ENCODE data around the gene ZKSCAN5. TPM values are rescaled to one million over a fixed set of nuclear protein-coding genes. Genes with fewer than 3 reads are reported as not detected.

Gene ZKSCAN5
- total RNA-seq, 1 experiment from 2014 or later, result 13.3 TPM

DNA sequence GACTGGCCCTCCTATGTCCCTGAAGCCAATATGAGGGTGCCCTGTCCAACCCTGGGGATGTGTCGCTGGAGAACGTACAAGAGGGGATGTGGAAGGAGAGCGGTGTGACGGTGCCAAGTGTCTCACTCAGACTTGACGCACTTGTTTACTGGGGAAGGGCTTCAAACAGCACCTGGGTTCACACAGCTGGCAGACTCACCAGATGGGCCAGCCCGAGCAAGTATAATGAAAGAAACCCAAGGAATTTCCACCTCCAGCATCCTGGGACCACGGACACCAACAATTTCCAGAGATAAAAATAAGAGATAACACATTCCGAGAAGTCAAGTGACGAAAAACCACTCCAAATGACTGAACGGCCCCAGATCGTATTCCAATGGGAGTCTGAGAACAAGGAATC lies 43.8 kb upstream of the ZKSCAN5 start:
- peaks cover 5% of the 10 kb centered on the region for H3K36me3 ChIP-seq (ENCODE audit: control insufficient read depth, insufficient read depth, low read length)
- H3K36me3 Mint-ChIP-seq (ENCODE audit: insufficient read depth, unreplicated experiment), result peaks cover 93% of the 10 kb centered on the region
- POLR2A ChIA-PET, result interaction anchor here (0.6 kb wide), 1 partner anchor 14 kb away, joined by 3 read pairs; no protein-coding TSS in a partner anchor
- H3K27me3 ChIP-seq (replicated peaks; ENCODE audit: control insufficient read depth, insufficient read depth, low read length), result no peaks in the 10 kb centered on the region
- no peak for DNase-seq
- peaks cover 10% of the 10 kb centered on the region for H3K4me1 Mint-ChIP-seq (ENCODE audit: low read depth, unreplicated experiment)
- H3K9me3 ChIP-seq, result no peaks in the 10 kb centered on the region
- no peaks in the 10 kb centered on the region for H3K4me1 ChIP-seq
- H3K4me3 ChIP-seq (ENCODE audit: low read depth, low read length), result no peak overlapping the region
- H3K4me3 Mint-ChIP-seq (ENCODE audit: unreplicated experiment), result no peak overlapping the region
- no peaks in the 10 kb centered on the region for H3K9me3 Mint-ChIP-seq (ENCODE audit: unreplicated experiment)
- CTCF ChIA-PET, result no interaction called here
- H3K27me3 Mint-ChIP-seq (ENCODE audit: insufficient read depth, unreplicated experiment), result no peaks in the 10 kb centered on the region
- intact Hi-C loops (cut with micrococcal nuclease; ENCODE audit: unreplicated experiment), result no loop called here
- TF ChIP-seq, protein P1, sequence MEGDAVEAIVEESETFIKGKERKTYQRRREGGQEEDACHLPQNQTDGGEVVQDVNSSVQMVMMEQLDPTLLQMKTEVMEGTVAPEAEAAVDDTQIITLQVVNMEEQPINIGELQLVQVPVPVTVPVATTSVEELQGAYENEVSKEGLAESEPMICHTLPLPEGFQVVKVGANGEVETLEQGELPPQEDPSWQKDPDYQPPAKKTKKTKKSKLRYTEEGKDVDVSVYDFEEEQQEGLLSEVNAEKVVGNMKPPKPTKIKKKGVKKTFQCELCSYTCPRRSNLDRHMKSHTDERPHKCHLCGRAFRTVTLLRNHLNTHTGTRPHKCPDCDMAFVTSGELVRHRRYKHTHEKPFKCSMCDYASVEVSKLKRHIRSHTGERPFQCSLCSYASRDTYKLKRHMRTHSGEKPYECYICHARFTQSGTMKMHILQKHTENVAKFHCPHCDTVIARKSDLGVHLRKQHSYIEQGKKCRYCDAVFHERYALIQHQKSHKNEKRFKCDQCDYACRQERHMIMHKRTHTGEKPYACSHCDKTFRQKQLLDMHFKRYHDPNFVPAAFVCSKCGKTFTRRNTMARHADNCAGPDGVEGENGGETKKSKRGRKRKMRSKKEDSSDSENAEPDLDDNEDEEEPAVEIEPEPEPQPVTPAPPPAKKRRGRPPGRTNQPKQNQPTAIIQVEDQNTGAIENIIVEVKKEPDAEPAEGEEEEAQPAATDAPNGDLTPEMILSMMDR (IDR thresholded peaks at IDR 0.05; ENCODE audit: insufficient read depth in 1 of 2, low read depth in 1 of 2, low read length in 1 of 2, severe bottlenecking in 1 of 2, unreplicated experiment in 1 of 2), result no peak
- BruUV-seq (replicated peaks), result no TSS peak
- H3K27ac Mint-ChIP-seq (ENCODE audit: unreplicated experiment), result peak overlapping the region; percentile 23

DNA sequence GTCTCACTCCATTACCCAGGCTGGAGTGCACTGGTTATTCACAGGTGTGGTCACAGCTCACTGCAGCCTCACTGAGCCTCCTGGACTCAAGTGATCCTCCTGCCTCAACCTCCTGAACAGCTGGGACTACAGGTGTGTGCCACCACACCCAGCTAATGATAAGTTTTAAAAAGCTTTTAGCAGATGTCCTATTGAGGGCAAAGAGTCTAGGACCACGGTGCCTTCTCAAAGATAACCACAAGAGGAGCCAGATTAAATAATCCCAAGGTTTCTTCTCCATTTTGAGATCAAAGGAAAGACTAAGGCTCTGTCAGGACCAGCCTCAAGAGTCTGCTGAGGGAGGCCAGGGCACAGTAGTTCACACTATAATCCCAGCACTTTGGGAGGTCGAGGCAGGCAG lies 43.2 kb upstream of the ZKSCAN5 start:
- TF ChIP-seq, protein P1 (IDR thresholded peaks at IDR 0.05; ENCODE audit: insufficient read depth in 1 of 2, low read depth in 1 of 2, low read length in 1 of 2, severe bottlenecking in 1 of 2, unreplicated experiment in 1 of 2), result no peak
- Mint-ChIP-seq H3K27ac (ENCODE audit: unreplicated experiment) (no peak overlapping the region), H3K4me1 (ENCODE audit: low read depth, unreplicated experiment) (peaks cover 10% of the 10 kb centered on the region), H3K4me3 (ENCODE audit: unreplicated experiment) (no peak overlapping the region), H3K9me3 (ENCODE audit: unreplicated experiment) (no peaks in the 10 kb centered on the region), H3K36me3 (ENCODE audit: insufficient read depth, unreplicated experiment) (peaks cover 93% of the 10 kb centered on the region), H3K27me3 (ENCODE audit: insufficient read depth, unreplicated experiment) (no peaks in the 10 kb centered on the region)
- no TSS peak for BruUV-seq (replicated peaks)
- POLR2A ChIA-PET, result interaction anchor here (0.6 kb wide), 1 partner anchor 14 kb away, joined by 3 read pairs; no protein-coding TSS in a partner anchor
- DNase-seq, result no peak
- Histone ChIP-seq H3K27me3 (replicated peaks; ENCODE audit: control insufficient read depth, insufficient read depth, low read length) (no peaks in the 10 kb centered on the region), H3K36me3 (ENCODE audit: control insufficient read depth, insufficient read depth, low read length) (peaks cover 5% of the 10 kb centered on the region), H3K4me1 (no peaks in the 10 kb centered on the region), H3K9me3 (no peaks in the 10 kb centered on the region), H3K4me3 (ENCODE audit: low read depth, low read length) (no peak overlapping the region)
- intact Hi-C loops (cut with micrococcal nuclease; ENCODE audit: unreplicated experiment), result no loop called here
- CTCF ChIA-PET, result no interaction called here

DNA sequence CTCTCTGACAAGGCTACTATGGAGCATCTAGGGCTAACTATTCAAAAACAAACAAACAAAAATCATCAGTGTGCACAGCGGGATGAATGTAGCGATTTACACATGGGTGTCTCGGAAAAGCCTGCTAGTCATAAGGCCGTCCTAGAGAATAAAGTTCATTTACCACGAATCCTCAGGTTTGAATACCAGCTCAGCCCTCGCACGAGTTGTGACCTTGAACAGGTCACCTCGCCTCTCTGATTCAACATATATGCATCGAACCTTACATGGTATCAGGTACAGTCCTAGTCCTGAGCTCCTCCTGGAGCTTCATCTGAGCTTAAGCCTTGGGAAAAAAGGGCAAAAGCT lies 39.1 kb upstream of the ZKSCAN5 start:
- Mint-ChIP-seq H3K27ac (ENCODE audit: unreplicated experiment) (peak overlapping the region; percentile 98), H3K9me3 (ENCODE audit: unreplicated experiment) (no peaks in the 10 kb centered on the region), H3K4me3 (ENCODE audit: unreplicated experiment) (peak overlapping the region; percentile 90), H3K27me3 (ENCODE audit: insufficient read depth, unreplicated experiment) (no peaks in the 10 kb centered on the region), H3K36me3 (ENCODE audit: insufficient read depth, unreplicated experiment) (peaks cover 53% of the 10 kb centered on the region), H3K4me1 (ENCODE audit: low read depth, unreplicated experiment) (peaks cover 7% of the 10 kb centered on the region)
- TF ChIP-seq, protein P1 (IDR thresholded peaks at IDR 0.05; ENCODE audit: insufficient read depth in 1 of 2, low read depth in 1 of 2, low read length in 1 of 2, severe bottlenecking in 1 of 2, unreplicated experiment in 1 of 2), result no peak
- TSS peak; percentile 60 for BruUV-seq (replicated peaks)
- intact Hi-C loops (cut with micrococcal nuclease; ENCODE audit: unreplicated experiment), result no loop called here
- no peak for DNase-seq
- Histone ChIP-seq H3K9me3 (no peaks in the 10 kb centered on the region), H3K4me1 (no peaks in the 10 kb centered on the region), H3K27me3 (replicated peaks; ENCODE audit: control insufficient read depth, insufficient read depth, low read length) (no peaks in the 10 kb centered on the region), H3K4me3 (ENCODE audit: low read depth, low read length) (peak overlapping the region; percentile 77), H3K36me3 (ENCODE audit: control insufficient read depth, insufficient read depth, low read length) (no peaks in the 10 kb centered on the region; the same call in none of the 2 replicates)
- CTCF ChIA-PET, result interaction anchor here (0.5 to 1.0 kb wide), 2 partner anchors 24 to 50 kb away, joined by 3 to 4 read pairs; no protein-coding TSS in a partner anchor
- POLR2A ChIA-PET, result no interaction called here

All from Caco-2 (cell line).